SK-N-SH (cell line): ENCODE results near the gene KIF6. TPM values are rescaled to one million over a fixed set of nuclear protein-coding genes. Genes with fewer than 3 reads are reported as not detected.

Source experiments
- CTCF ChIA-PET: fragments of 300-600, 350-600 bp; formaldehyde crosslinking; extraction: SDS; loops from one replicate; lab custom pipeline; 2021; lab: Yijun Ruan, JAX
- POLR2A ChIA-PET: fragments of 350-600 bp; sonication (Branson Sonifier 250); formaldehyde crosslinking; extraction: SDS; loops from one replicate; lab custom pipeline; 2020; ENCODE audit warnings: antibody characterized with exemption, inconsistent platforms; lab: Yijun Ruan, JAX
- DNase-seq: peaks from one replicate; pipeline ENCODE4 v3.0.0; 2012
- H2AFZ ChIP-seq: fragments of 200-600 bp; sonication (generic); 2 replicates; pipeline ENCODE4 v1.8.1; 2016; ENCODE audit warnings: antibody characterized with exemption, mild to moderate bottlenecking, low read depth
- H3F3A ChIP-seq: fragments of 200-600 bp; sonication (generic); replicated peaks from 2 replicates; pipeline ENCODE3; 2016; ENCODE audit warnings: antibody characterized with exemption, mild to moderate bottlenecking; ENCODE audit not compliant: insufficient read depth
- H3K27ac ChIP-seq, 2 experiments: fragments of 200-500 bp in 1 of 2; fragments of 200-600 bp in 1 of 2; sonication (Bioruptor generic) in 1 of 2; sonication (generic), shearing (Covaris generic) in 1 of 2; 2 replicates each; pipeline versions ENCODE4 v1.5.1 to v1.6.1; 2014 to 2016; ENCODE audit warnings: low read depth in 2 of 2, inconsistent platforms in 1 of 2, low read length in 1 of 2, mild to moderate bottlenecking in 1 of 2, mixed read lengths in 1 of 2
- H3K27me3 ChIP-seq: fragments of 200-600 bp; sonication (generic), shearing (Covaris generic); 2 replicates; pipeline ENCODE4 v1.6.1; 2016; ENCODE audit warnings: mixed run types; ENCODE audit not compliant: insufficient read depth
- H3K36me3 ChIP-seq, 2 experiments: fragments of 200-500 bp in 1 of 2; fragments of 200-600 bp in 1 of 2; sonication (Bioruptor generic) in 1 of 2; sonication (generic) in 1 of 2; replicated peaks in 1 of 2; 2 replicates each; pipeline versions ENCODE3 to v1.5.1; 2014 to 2016; ENCODE audit warnings: low read length in 1 of 2, mild to moderate bottlenecking in 1 of 2; ENCODE audit not compliant: insufficient read depth in 2 of 2, control insufficient read depth in 1 of 2
- H3K4me1 ChIP-seq, 2 experiments: fragments of 200-500 bp in 1 of 2; fragments of 200-600 bp in 1 of 2; sonication (Bioruptor generic) in 1 of 2; sonication (generic), shearing (Covaris generic) in 1 of 2; 2 replicates each; pipeline versions ENCODE4 v1.5.1 to v1.6.1; 2014 to 2016; ENCODE audit warnings: low read depth in 1 of 2, low read length in 1 of 2, mixed run types in 1 of 2; ENCODE audit not compliant: insufficient read depth in 2 of 2, control insufficient read depth in 1 of 2
- H3K4me2 ChIP-seq: fragments of 200-600 bp; sonication (generic), shearing (Covaris generic); 2 replicates; pipeline ENCODE4 v1.6.1; 2017; ENCODE audit warnings: mixed run types
- H3K4me3 ChIP-seq, 2 experiments: fragments of 200-500 bp in 1 of 2; fragments of 200-600 bp in 1 of 2; sonication (Bioruptor generic) in 1 of 2; sonication (generic), shearing (Covaris generic) in 1 of 2; 2 replicates each; pipeline versions ENCODE4 v1.5.1 to v1.8.1; 2014 to 2016; ENCODE audit warnings: low read depth in 2 of 2, inconsistent platforms in 1 of 2, low read length in 1 of 2, mild to moderate bottlenecking in 1 of 2, mixed read lengths in 1 of 2, moderate library complexity in 1 of 2
- H3K79me2 ChIP-seq: fragments of 200-600 bp; sonication (generic); 2 replicates; pipeline ENCODE4 v1.8.1; 2017; ENCODE audit warnings: mild to moderate bottlenecking; ENCODE audit not compliant: insufficient read depth
- H3K9ac ChIP-seq: fragments of 200-600 bp; sonication (generic); 2 replicates; pipeline ENCODE4 v1.6.1; 2017; ENCODE audit warnings: mixed run types
- H3K9me2 ChIP-seq: fragments of 200-600 bp; sonication (generic); 2 replicates; pipeline ENCODE4 v1.6.1; 2017; ENCODE audit warnings: mixed run types
- H3K9me3 ChIP-seq: fragments of 200-600 bp; sonication (generic); 2 replicates; pipeline ENCODE4 v1.6.1; 2017; ENCODE audit warnings: mixed run types, mild to moderate bottlenecking, moderate library complexity
- H4K20me1 ChIP-seq: fragments of 200-600 bp; sonication (generic); 2 replicates; pipeline ENCODE4 v1.6.1; 2017; ENCODE audit warnings: mild to moderate bottlenecking, mixed run types; ENCODE audit not compliant: insufficient read depth
- ELF1 ChIP-seq: IDR thresholded peaks from 2 replicates; pipeline ENCODE4 v1.4.0; 2012
- FOXM1 ChIP-seq: IDR thresholded peaks from 2 replicates; pipeline ENCODE4 v1.4.0; 2012; ENCODE audit warnings: low read depth, mild to moderate bottlenecking
- GABPA ChIP-seq: IDR thresholded peaks from 2 replicates; pipeline ENCODE4 v1.4.0; 2012; ENCODE audit warnings: low read depth, mild to moderate bottlenecking
- GATA2 ChIP-seq: sonication (generic); formaldehyde crosslinking; IDR thresholded peaks from 2 replicates; pipeline ENCODE4 v1.5.0; 2020; ENCODE audit warnings: mild to moderate bottlenecking, missing genetic modification reagents
- IRF3 ChIP-seq: fragments of 150-350 bp; IDR thresholded peaks from 2 replicates; pipeline ENCODE4 v1.6.1; 2016; ENCODE audit warnings: mild to moderate bottlenecking, low read depth, low read length
- MAX ChIP-seq: IDR thresholded peaks from 2 replicates; pipeline ENCODE4 v1.4.0; 2012; ENCODE audit warnings: low read depth
- MEF2A ChIP-seq: IDR thresholded peaks from 2 replicates; pipeline ENCODE4 v1.4.0; 2012; ENCODE audit warnings: low read depth, borderline replicate concordance
- MXI1 ChIP-seq: IDR thresholded peaks from 2 replicates; pipeline ENCODE4 v1.6.1; 2012; ENCODE audit warnings: mild to moderate bottlenecking, low read depth, low read length, improper control_type of control experiment
- NRF1 ChIP-seq: IDR thresholded peaks from 2 replicates; pipeline ENCODE4 v1.6.1; 2012; ENCODE audit warnings: low read depth, mild to moderate bottlenecking, low read length
- POLR2AphosphoS5 ChIP-seq: IDR thresholded peaks from 2 replicates; pipeline ENCODE4 v1.6.1; 2012; ENCODE audit warnings: low read depth, low read length
- RXRA ChIP-seq: IDR thresholded peaks from 2 replicates; pipeline ENCODE4 v1.4.0; 2012; ENCODE audit warnings: low read depth, mild to moderate bottlenecking, borderline replicate concordance
- SIN3A ChIP-seq: IDR thresholded peaks from 2 replicates; pipeline ENCODE4 v1.6.1; 2012; ENCODE audit warnings: low read depth, mild to moderate bottlenecking, low read length, moderate library complexity, borderline replicate concordance
- TCF12 ChIP-seq: IDR thresholded peaks from 2 replicates; pipeline ENCODE4 v1.4.0; 2012
- TEAD4 ChIP-seq: IDR thresholded peaks from 2 replicates; pipeline ENCODE4 v1.4.0; 2012; ENCODE audit warnings: mild to moderate bottlenecking, borderline replicate concordance; ENCODE audit not compliant: insufficient read depth
- USF2 ChIP-seq: fragments of 150-350 bp; IDR thresholded peaks from 2 replicates; pipeline ENCODE4 v1.6.1; 2017; ENCODE audit warnings: antibody characterized with exemption, low read length, low read depth, borderline replicate concordance
- YY1 ChIP-seq: IDR thresholded peaks from 2 replicates; pipeline ENCODE4 v1.4.0; 2012; ENCODE audit warnings: low read depth, mild to moderate bottlenecking
- ZBTB33 ChIP-seq: IDR thresholded peaks from 2 replicates; pipeline ENCODE4 v1.4.0; 2012; ENCODE audit warnings: low read depth, borderline replicate concordance
- WGBS: methylation state at CpG from one replicate; pipeline ENCODE4 v1.1.6; 2017; ENCODE audit warnings: low lambda C conversion rate; 5-methylcytosine and 5-hydroxymethylcytosine counted together
- polyA plus RNA-seq, 3 experiments: library from polyadenylated mRNA; depleted of rRNA; stranded (reverse); fragments of >200 nt; gene quantifications; 2 replicates each; pipeline ENCODE4 v1.2.3, GENCODE V29; 2012

Gene KIF6
- polyA plus RNA-seq, 1 of the 3 experiments (the other 2 are of a cell fraction): 0.13 TPM

GRCh38 chr6:39546731-39547130, 178.5 kb downstream of the KIF6 start (continued):
- no peak for TF ChIP-seq MEF2A
- TF ChIP-seq POLR2AphosphoS5: no peak
- TF ChIP-seq IRF3: no peak
- TF ChIP-seq YY1: no peak
- TF ChIP-seq RXRA: no peak
- no peak for TF ChIP-seq GATA2 (CRISPR knock-in tag)
- TF ChIP-seq USF2: no peak
- TF ChIP-seq ELF1: no peak
- TF ChIP-seq MXI1: no peak
- TF ChIP-seq ZBTB33: no peak

- Histone ChIP-seq H3K27me3 (no peaks in the 10 kb centered on the region), H3K36me3 (no peaks in the 10 kb centered on the region), H3K27ac (no peak overlapping the region), H3K4me1 (no peaks in the 10 kb centered on the region), H3K79me2 (no peaks in the 10 kb centered on the region), H3K9me2 (no peaks in the 10 kb centered on the region), H3K9me3 (no peaks in the 10 kb centered on the region), H4K20me1 (no peaks in the 10 kb centered on the region), H3K9ac (no peak overlapping the region), H3K4me3 (no peak overlapping the region), H2AFZ (no peak overlapping the region), H3F3A (no peaks in the 10 kb centered on the region), H3K4me2 (no peak overlapping the region)
- WGBS: 19% methylated on average over 1 of the region's 1 CpG
- TF ChIP-seq TEAD4 (no peak), MEF2A (no peak), USF2 (no peak), POLR2AphosphoS5 (no peak), YY1 (no peak), RXRA (no peak), TCF12 (no peak), GATA2 (CRISPR knock-in tag) (no peak), FOXM1 (no peak), NRF1 (no peak), MAX (no peak), SIN3A (no peak), ELF1 (no peak), GABPA (no peak)
- ChIA-PET CTCF (interaction anchor here (0.6 to 1.3 kb wide), 3 partner anchors 70 to 181 kb away, joined by 3 read pairs; no protein-coding TSS in a partner anchor), POLR2A (no interaction called here)
- DNase-seq: no peak
Measured at GRCh38 chr6:39543950-39544349, 181.3 kb downstream of the KIF6 start.
